Endodermal cell (in vitro differentiated cells): ENCODE data around the gene CABP5. TPM values are rescaled to one million over a fixed set of nuclear protein-coding genes. Genes with fewer than 3 reads are reported as not detected.
"Not testable (repeated sequence)": the region's sequence is repeated elsewhere in the genome, so short reads cannot be mapped to it uniquely, and the experiment has no call there.

Source experiments
- DNase-seq: peaks from one replicate; pipeline ENCODE4 v3.0.0-alpha.2; 2017
- H3K27ac ChIP-seq: 2 replicates; pipeline ENCODE4 v1.5.1; 2013; ENCODE audit warnings: mild to moderate bottlenecking, low read depth, low read length, moderate library complexity
- H3K27me3 ChIP-seq: 2 replicates; pipeline ENCODE4 v1.6.1; 2013; ENCODE audit warnings: mild to moderate bottlenecking, low read length, moderate library complexity; ENCODE audit not compliant: insufficient read depth, control insufficient read depth, poor library complexity, severe bottlenecking
- H3K36me3 ChIP-seq: 2 replicates; pipeline ENCODE4 v1.7.0; 2013; ENCODE audit warnings: mild to moderate bottlenecking, low read length, moderate library complexity; ENCODE audit not compliant: control insufficient read depth, insufficient read depth
- H3K4me1 ChIP-seq: one replicate; pipeline ENCODE4 v1.7.0; 2013; ENCODE audit warnings: low read length; ENCODE audit not compliant: control insufficient read depth, insufficient read depth
- H3K4me3 ChIP-seq: 2 replicates; pipeline ENCODE4 v1.5.1; 2013; ENCODE audit warnings: mild to moderate bottlenecking, low read length, moderate library complexity
- H3K9ac ChIP-seq: 2 replicates; pipeline ENCODE4 v1.6.1; 2013; ENCODE audit warnings: mild to moderate bottlenecking, low read length, moderate library complexity; ENCODE audit not compliant: poor library complexity, severe bottlenecking; ENCODE audit errors: extremely low read depth
- H3K9me3 ChIP-seq: 2 replicates; pipeline ENCODE4 v1.6.1; 2013; ENCODE audit warnings: mild to moderate bottlenecking, low read length, moderate library complexity; ENCODE audit not compliant: control insufficient read depth
- H3K27ac Mint-ChIP-seq: 2 replicates; pipeline ENCODE4 v1.8.0; 2020; ENCODE audit warnings: mixed read lengths
- H3K27me3 Mint-ChIP-seq: 2 replicates; pipeline ENCODE4 v1.8.0; 2021; ENCODE audit warnings: mild to moderate bottlenecking, mixed read lengths; ENCODE audit not compliant: insufficient read depth
- H3K36me3 Mint-ChIP-seq: 2 replicates; pipeline ENCODE4 v1.8.0; 2020; ENCODE audit warnings: low read depth, mixed read lengths
- H3K4me1 Mint-ChIP-seq: 2 replicates; pipeline ENCODE4 v1.8.0; 2020; ENCODE audit warnings: mixed read lengths
- H3K4me3 Mint-ChIP-seq: 2 replicates; pipeline ENCODE4 v1.8.0; 2020; ENCODE audit warnings: mild to moderate bottlenecking, moderate library complexity, mixed read lengths
- H3K9me3 Mint-ChIP-seq: 2 replicates; pipeline ENCODE4 v1.8.0; 2020; ENCODE audit warnings: mild to moderate bottlenecking, mixed read lengths
- WGBS, 2 experiments: methylation state at CpG; one replicate each; pipeline versions ENCODE4 v1.1.5 to v1.1.7; 2013; ENCODE audit warnings: missing lambda C conversion rate in 2 of 2, mixed read lengths in 1 of 2; ENCODE audit not compliant: insufficient coverage in 1 of 2, insufficient read length in 1 of 2; 5-methylcytosine and 5-hydroxymethylcytosine counted together
- long read RNA-seq, 4 experiments: library from polyadenylated mRNA in 2 of 4; library from RNA in 1 of 4; library from capped mRNA in 1 of 4; stranded (forward) in 3 of 4; unstranded in 1 of 4; transcript quantifications; one replicate each; pipeline ENCODE4 v2.0.0, GENCODE V29; 2020 to 2021; ENCODE audit warnings: inconsistent platforms in 1 of 4
- polyA plus RNA-seq, 2 experiments: library from polyadenylated mRNA; stranded (reverse); fragments of 50-300 nt; gene quantifications; one replicate each; pipeline ENCODE4 v1.2.3, GENCODE V29; 2013
- total RNA-seq, 2 donors: library from RNA; stranded (reverse); fragmentation: NEBNext Ultra II Directional in 1 of 2; extraction: Animal tissue kit (Norgen Biotek cat#: 25700) in 1 of 2; gene quantifications; 2 replicates in 1 of 2; 3 replicates in 1 of 2; pipeline ENCODE4 v1.2.1, GENCODE V29; 2021
- TF ChIP-seq, protein P1 (sequence below): fragments of 200-600 bp; sonication (generic); conservative IDR thresholded peaks from 2 replicates; pipeline ENCODE4 v1.5.0; 2021; ENCODE audit warnings: antibody characterized with exemption, mild to moderate bottlenecking

Gene CABP5
- total RNA-seq = not detected
- polyA plus RNA-seq (2013, experiment 1 of 2) = not detected
- polyA plus RNA-seq (2013, experiment 2 of 2) = not detected
- long read RNA-seq, experiment 1 = 0 reads
- long read RNA-seq, experiment 2 = 0 reads
- long read RNA-seq, experiment 3 = 0 reads
- long read RNA-seq, experiment 4 = 0 reads

DNA sequence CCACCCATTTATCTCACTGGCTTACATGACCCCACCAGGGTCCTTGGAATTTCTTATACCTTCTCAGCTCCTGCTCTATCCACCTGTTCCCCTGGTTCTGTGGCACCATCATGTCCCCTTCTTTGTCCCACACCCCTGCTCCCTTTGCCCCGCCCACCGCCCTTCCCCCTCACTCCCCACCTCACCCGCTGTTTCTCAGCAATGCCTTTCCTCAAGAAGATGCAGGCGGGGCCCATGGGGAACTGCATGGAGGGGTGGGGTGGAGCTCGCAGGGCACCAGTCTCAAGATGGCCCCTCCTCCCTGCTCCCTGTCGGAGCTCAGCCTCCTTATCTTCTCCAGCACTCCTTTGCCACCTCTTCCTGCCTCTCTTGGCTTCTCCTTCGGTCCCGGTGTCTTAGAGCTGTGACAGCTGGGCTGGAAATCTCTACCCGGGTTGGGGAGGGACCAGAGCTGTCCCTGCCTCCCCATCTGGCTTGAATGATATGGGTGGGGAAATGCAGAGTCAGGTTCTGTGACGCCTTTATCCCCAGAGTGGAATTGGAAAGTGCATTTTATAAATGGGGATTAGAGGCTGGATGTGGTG is at the start of gene CABP5:
CABP5 (minus strand) TSS at position 405 of the 584 bp plus-strand sequence; CDS start at position 248, 157 bp downstream.
- Mint-ChIP-seq H3K4me3 (no peak within 1 kb of the TSS), H3K27ac (no peak within 1 kb of the TSS), H3K27me3 (peaks cover 24% of the 10 kb centered on the region), H3K4me1 (no peaks in the 10 kb centered on the region), H3K36me3 (no peaks in the 10 kb centered on the region), H3K9me3 (peaks cover 15% of the 10 kb centered on the region)
- WGBS, 2 experiments = 75 to 100% methylated on average over 1 to 10 of the region's 10 CpGs
- no peak within 1 kb of the TSS for H3K9ac ChIP-seq
- no peaks in the 10 kb centered on the region for H3K9me3 ChIP-seq
- H3K4me1 ChIP-seq = no peaks in the 10 kb centered on the region
- TF ChIP-seq, protein P1, sequence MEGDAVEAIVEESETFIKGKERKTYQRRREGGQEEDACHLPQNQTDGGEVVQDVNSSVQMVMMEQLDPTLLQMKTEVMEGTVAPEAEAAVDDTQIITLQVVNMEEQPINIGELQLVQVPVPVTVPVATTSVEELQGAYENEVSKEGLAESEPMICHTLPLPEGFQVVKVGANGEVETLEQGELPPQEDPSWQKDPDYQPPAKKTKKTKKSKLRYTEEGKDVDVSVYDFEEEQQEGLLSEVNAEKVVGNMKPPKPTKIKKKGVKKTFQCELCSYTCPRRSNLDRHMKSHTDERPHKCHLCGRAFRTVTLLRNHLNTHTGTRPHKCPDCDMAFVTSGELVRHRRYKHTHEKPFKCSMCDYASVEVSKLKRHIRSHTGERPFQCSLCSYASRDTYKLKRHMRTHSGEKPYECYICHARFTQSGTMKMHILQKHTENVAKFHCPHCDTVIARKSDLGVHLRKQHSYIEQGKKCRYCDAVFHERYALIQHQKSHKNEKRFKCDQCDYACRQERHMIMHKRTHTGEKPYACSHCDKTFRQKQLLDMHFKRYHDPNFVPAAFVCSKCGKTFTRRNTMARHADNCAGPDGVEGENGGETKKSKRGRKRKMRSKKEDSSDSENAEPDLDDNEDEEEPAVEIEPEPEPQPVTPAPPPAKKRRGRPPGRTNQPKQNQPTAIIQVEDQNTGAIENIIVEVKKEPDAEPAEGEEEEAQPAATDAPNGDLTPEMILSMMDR = no peak
- no peak within 1 kb of the TSS for H3K4me3 ChIP-seq
- DNase-seq = no peak
- H3K36me3 ChIP-seq = no peaks in the 10 kb centered on the region
- no peaks in the 10 kb centered on the region for H3K27me3 ChIP-seq
- H3K27ac ChIP-seq = no peak within 1 kb of the TSS

GRCh38 chr19:48091111-48091718 is 47.3 kb upstream of the CABP5 start:
- not testable (repeated sequence) for DNase-seq, H3K4me3 Mint-ChIP-seq, H3K9me3 Mint-ChIP-seq, H3K9me3 ChIP-seq, H3K27me3 ChIP-seq, H3K36me3 Mint-ChIP-seq, H3K27ac Mint-ChIP-seq, H3K9ac ChIP-seq, H3K4me1 ChIP-seq, H3K4me3 ChIP-seq, H3K27ac ChIP-seq, H3K27me3 Mint-ChIP-seq, H3K4me1 Mint-ChIP-seq, H3K36me3 ChIP-seq
- WGBS, 2 experiments = 65 to 87% methylated on average over 9 to 13 of the region's 13 CpGs

- no peaks in the 10 kb centered on the region for H3K4me1 Mint-ChIP-seq
Observed at GRCh38 chr19:48090281-48090802, 46.5 kb upstream of the CABP5 start.

GRCh38 chr19:48088991-48089390 is 45.1 kb upstream of the CABP5 start:
- not testable (repeated sequence) for H3K36me3 ChIP-seq, H3K4me3 ChIP-seq, H3K36me3 Mint-ChIP-seq, H3K4me1 Mint-ChIP-seq, H3K27me3 ChIP-seq, H3K27ac Mint-ChIP-seq, H3K9me3 ChIP-seq, H3K4me3 Mint-ChIP-seq, H3K9me3 Mint-ChIP-seq, H3K27me3 Mint-ChIP-seq, H3K9ac ChIP-seq, H3K27ac ChIP-seq, DNase-seq, H3K4me1 ChIP-seq
- WGBS, 2 experiments = 96 to 99% methylated on average over 3 to 6 of the region's 6 CpGs

More at GRCh38 chr19:48090281-48090802, 46.5 kb upstream of the CABP5 start:
- H3K9ac ChIP-seq = no peak overlapping the region
- Mint-ChIP-seq H3K36me3 (no peaks in the 10 kb centered on the region), H3K4me3 (no peak overlapping the region), H3K9me3 (peaks cover 9% of the 10 kb centered on the region), H3K27ac (no peak overlapping the region), H3K27me3 (peaks cover 5% of the 10 kb centered on the region)
- no peaks in the 10 kb centered on the region for H3K36me3 ChIP-seq
- TF ChIP-seq, protein P1 = no peak
- H3K9me3 ChIP-seq = no peaks in the 10 kb centered on the region
- WGBS, 2 experiments = 79 to 84% methylated on average over 4 to 5 of the region's 5 CpGs
- DNase-seq = no peak
- no peak overlapping the region for H3K4me3 ChIP-seq
- no peak overlapping the region for H3K27ac ChIP-seq
- no peaks in the 10 kb centered on the region for H3K4me1 ChIP-seq
- H3K27me3 ChIP-seq = no peaks in the 10 kb centered on the region
